HUDEP-2 (cell line): ENCODE results near the gene ZNF691.
"Not testable (repeated sequence)": the region's sequence is repeated elsewhere in the genome, so short reads cannot be mapped to it uniquely, and the experiment has no call there.

Experiments used
- DNase-seq, 76 experiments: peaks; one replicate each; lab custom pipeline; 2025; ENCODE audit not compliant: unreplicated experiment in 76 of 76; lab: John Stamatoyannopoulos, UW

Gene ZNF691

GRCh38 chr1:42853116-42853884, 6.9 kb downstream of the ZNF691 start:
- DNase-seq: no peak

- not testable (repeated sequence) for DNase-seq
Measured at GRCh38 chr1:42856554-42856953, 10.1 kb downstream of the ZNF691 start.

- peak in 1 of 76 experiments; percentile 6 for DNase-seq
Measured at GRCh38 chr1:42859366-42859765, 13.0 kb downstream of the ZNF691 start.

GRCh38 chr1:42860339-42861013, 14.1 kb downstream of the ZNF691 start:
- DNase-seq: no peak

- DNase-seq: no peak
Measured at GRCh38 chr1:42861014-42861399, 14.6 kb downstream of the ZNF691 start.

GRCh38 chr1:42866549-42866948, 20.1 kb downstream of the ZNF691 start:
- no peak for DNase-seq

GRCh38 chr1:42868466-42868865, 22.1 kb downstream of the ZNF691 start:
- DNase-seq: not testable (repeated sequence)

- DNase-seq: not testable (repeated sequence)
Measured at GRCh38 chr1:42869254-42869653, 22.8 kb downstream of the ZNF691 start.

GRCh38 chr1:42869751-42870150, 23.3 kb downstream of the ZNF691 start:
- DNase-seq: peak in 36 of 76 experiments; percentile 1 to 60 (median 22)

GRCh38 chr1:42873108-42873507, 26.7 kb downstream of the ZNF691 start:
- not testable (repeated sequence) for DNase-seq

- peak in 15 of 76 experiments; percentile 2 to 70 (median 27) for DNase-seq
Measured at GRCh38 chr1:42873670-42874069, 27.3 kb downstream of the ZNF691 start.

GRCh38 chr1:42876009-42876408, 29.6 kb downstream of the ZNF691 start:
- no peak for DNase-seq

- no peak for DNase-seq
Measured at GRCh38 chr1:42877380-42877779, 31.0 kb downstream of the ZNF691 start.

- no peak for DNase-seq
Measured at GRCh38 chr1:42880384-42880783, 34.0 kb downstream of the ZNF691 start.

GRCh38 chr1:42886046-42886739, 39.8 kb downstream of the ZNF691 start:
- DNase-seq: no peak

- DNase-seq: no peak
Measured at GRCh38 chr1:42886800-42887199, 40.4 kb downstream of the ZNF691 start.

GRCh38 chr1:42887366-42887765, 41.0 kb downstream of the ZNF691 start:
- DNase-seq: no peak

GRCh38 chr1:42888013-42888633, 41.7 kb downstream of the ZNF691 start:
- DNase-seq: no peak

- DNase-seq: no peak
Measured at GRCh38 chr1:42889264-42889663, 42.9 kb downstream of the ZNF691 start.

- DNase-seq: no peak
Measured at GRCh38 chr1:42891465-42892138, 45.2 kb downstream of the ZNF691 start.
